Uterus (tissue), 4 donors: Measurements from ENCODE around the gene LDHA. TPM values are rescaled to one million over a fixed set of nuclear protein-coding genes. Genes with fewer than 3 reads are reported as not detected.

Source experiments
- DNase-seq, 2 donors: peaks; one replicate each; pipeline ENCODE4 v3.0.0-alpha.2; 2019 to 2020
- H3K27ac ChIP-seq, 2 donors: fragments of 200-600 bp; sonication (generic); 1 replicate in 1 of 2; 2 replicates in 1 of 2; pipeline ENCODE4 v1.5.1; 2016 to 2018
- H3K27me3 ChIP-seq, 2 donors: fragments of 200-600 bp; sonication (generic); one replicate each; pipeline ENCODE4 v1.5.1; 2018 to 2019; ENCODE audit warnings: control low read depth in 1 of 2
- H3K36me3 ChIP-seq, 2 donors: fragments of 200-600 bp; sonication (generic); one replicate each; pipeline ENCODE4 v1.5.1; 2019; ENCODE audit warnings: control low read depth in 1 of 2
- H3K4me1 ChIP-seq, 2 donors: fragments of 200-600 bp; sonication (generic); one replicate each; pipeline ENCODE4 v1.5.1; 2018 to 2019; ENCODE audit warnings: control low read depth in 1 of 2
- H3K4me3 ChIP-seq, 2 donors: fragments of 200-600 bp; sonication (generic); 1 replicate in 1 of 2; 2 replicates in 1 of 2; pipeline ENCODE4 v1.5.1; 2018 to 2019; ENCODE audit warnings: mild to moderate bottlenecking in 1 of 2
- H3K9me3 ChIP-seq, 2 donors: fragments of 200-600 bp; sonication (generic); one replicate each; pipeline ENCODE4 v1.5.1; 2019; ENCODE audit warnings: control low read depth in 1 of 2
- CTCF ChIP-seq, 4 experiments: fragments of 200-600 bp in 2 of 4; fragments of 450-650 bp in 2 of 4; sonication (generic) in 2 of 4; IDR thresholded peaks; one replicate each; pipeline ENCODE4 v1.5.1; 2016 to 2019; ENCODE audit warnings: antibody characterized with exemption in 4 of 4, mild to moderate bottlenecking in 2 of 4, moderate library complexity in 1 of 4
- POLR2A ChIP-seq, 2 donors: fragments of 450-650 bp; IDR thresholded peaks; one replicate each; pipeline ENCODE4 v1.6.1; 2016; ENCODE audit warnings: antibody characterized with exemption in 2 of 2, mild to moderate bottlenecking in 1 of 2, moderate library complexity in 1 of 2
- intact Hi-C: fragments of 100-400 bp; cut with DNase I; formaldehyde crosslinking; loops from one replicate; pipeline ENCODE4 v1.15.1; 2023; ENCODE audit warnings: low total_unique reads
- total RNA-seq, 4 donors: library from RNA; depleted of rRNA in 3 of 4; stranded (reverse); fragments of >200 nt in 3 of 4; gene quantifications; one replicate each; pipeline versions ENCODE4 v1.1.0 to v1.2.4, GENCODE V29; 2014 to 2023
- donor health status: DM: yes; HTN: yes; CAD: no.

Gene LDHA
- total RNA-seq, 4 donors from 2014 or later: 147 to 249 (median 182) TPM

- Histone ChIP-seq H3K4me3 (no peak overlapping the region), H3K36me3 (no peaks in the 10 kb centered on the region), H3K4me1 (no peaks in the 10 kb centered on the region), H3K27me3 (no peaks in the 10 kb centered on the region), H3K9me3 (no peaks in the 10 kb centered on the region), H3K27ac (no peak overlapping the region)
- intact Hi-C loops: no loop called here
- no peak for TF ChIP-seq POLR2A (IDR thresholded peaks at IDR 0.05)
- no peak for DNase-seq
Observed at GRCh38 chr11:18420067-18420466, 25.7 kb downstream of the LDHA start.

GRCh38 chr11:18427240-18427639, 32.9 kb downstream of the LDHA start:
- intact Hi-C loops: no loop called here
- H3K4me1 ChIP-seq: no peaks in the 10 kb centered on the region
- TF ChIP-seq POLR2A (IDR thresholded peaks at IDR 0.05) (no peak), CTCF (IDR thresholded peaks at IDR 0.05) (no peak)

GRCh38 chr11:18429332-18429731, 35.0 kb downstream of the LDHA start:
- no peaks in the 10 kb centered on the region for H3K27me3 ChIP-seq
- no peaks in the 10 kb centered on the region for H3K9me3 ChIP-seq
- TF ChIP-seq POLR2A (IDR thresholded peaks at IDR 0.05): no peak
- TF ChIP-seq CTCF (IDR thresholded peaks at IDR 0.05): no peak
- H3K4me3 ChIP-seq: no peak overlapping the region
- DNase-seq: no peak
- H3K36me3 ChIP-seq: no peaks in the 10 kb centered on the region
- H3K27ac ChIP-seq: no peak overlapping the region
- intact Hi-C loops: no loop called here
- H3K4me1 ChIP-seq: no peaks in the 10 kb centered on the region

More at GRCh38 chr11:18427240-18427639, 32.9 kb downstream of the LDHA start:
- Histone ChIP-seq H3K27me3 (no peaks in the 10 kb centered on the region), H3K4me3 (no peak overlapping the region), H3K27ac (no peak overlapping the region), H3K9me3 (no peaks in the 10 kb centered on the region), H3K36me3 (no peaks in the 10 kb centered on the region)
- no peak for DNase-seq

- H3K27me3 ChIP-seq: no peaks in the 10 kb centered on the region
- no peaks in the 10 kb centered on the region for H3K4me1 ChIP-seq
- H3K9me3 ChIP-seq: no peaks in the 10 kb centered on the region
- DNase-seq: no peak
- no peak overlapping the region for H3K27ac ChIP-seq
- TF ChIP-seq POLR2A (IDR thresholded peaks at IDR 0.05) (no peak), CTCF (IDR thresholded peaks at IDR 0.05) (no peak)
- H3K36me3 ChIP-seq: no peaks in the 10 kb centered on the region
- intact Hi-C loops: no loop called here
- no peak overlapping the region for H3K4me3 ChIP-seq
Observed at GRCh38 chr11:18438691-18439090, 44.3 kb downstream of the LDHA start.

GRCh38 chr11:18449251-18449650, 54.9 kb downstream of the LDHA start:
- H3K4me3 ChIP-seq: no peak overlapping the region
- no peaks in the 10 kb centered on the region for H3K36me3 ChIP-seq
- no peaks in the 10 kb centered on the region for H3K27me3 ChIP-seq
- no peak for TF ChIP-seq POLR2A (IDR thresholded peaks at IDR 0.05)
- no peak for TF ChIP-seq CTCF (IDR thresholded peaks at IDR 0.05)
- DNase-seq: no peak
- no peaks in the 10 kb centered on the region for H3K4me1 ChIP-seq
- no peaks in the 10 kb centered on the region for H3K9me3 ChIP-seq
- no peak overlapping the region for H3K27ac ChIP-seq
- intact Hi-C loops: no loop called here

GRCh38 chr11:18452927-18453326, 58.6 kb downstream of the LDHA start:
- Histone ChIP-seq H3K27me3 (no peaks in the 10 kb centered on the region), H3K4me1 (no peaks in the 10 kb centered on the region), H3K4me3 (no peak overlapping the region), H3K27ac (no peak overlapping the region), H3K9me3 (no peaks in the 10 kb centered on the region), H3K36me3 (no peaks in the 10 kb centered on the region)
- no peak for TF ChIP-seq POLR2A (IDR thresholded peaks at IDR 0.05)
- no peak for TF ChIP-seq CTCF (IDR thresholded peaks at IDR 0.05)
- no peak for DNase-seq
- intact Hi-C loops: no loop called here
